ENCODE data around the gene PCDH17. TPM values are rescaled to one million over a fixed set of nuclear protein-coding genes. Genes with fewer than 3 reads are reported as not detected.

PCDH17 gene
- polyA plus RNA-seq, 3 donors: not detected

DNA sequence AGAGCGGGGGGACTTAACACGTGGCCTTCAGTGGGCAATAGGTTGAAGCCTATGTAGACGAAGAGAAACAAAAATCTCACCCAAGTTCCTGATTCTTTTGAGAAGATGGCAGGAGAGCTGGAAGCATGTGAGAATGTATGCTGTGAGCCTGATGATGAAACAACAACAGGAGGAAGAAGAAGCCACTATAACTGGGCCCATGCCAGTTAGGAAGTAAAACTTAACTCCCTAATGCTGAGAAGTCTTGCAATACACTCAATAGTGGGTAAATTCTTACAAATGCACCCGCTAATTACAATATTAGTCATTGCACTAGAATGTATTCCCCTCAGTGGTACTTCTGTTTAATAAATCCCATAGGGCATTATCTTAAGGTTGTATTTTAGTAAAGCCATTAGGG, 9.1 kb downstream of the PCDH17 start:
- no peak overlapping the region for H3K27ac Mint-ChIP-seq
- DNase-seq: no peak
- Histone ChIP-seq H3K27me3 (ENCODE audit: control insufficient read depth in 2 of 2, insufficient read depth in 2 of 2, low read length in 2 of 2) (peaks cover 8 to 13% of the 10 kb centered on the region in 2 donors), H3K36me3 (replicated peaks in 1 of 2; ENCODE audit: control insufficient read depth in 1 of 2, insufficient read depth in 2 of 2, low read length in 2 of 2) (no peaks in the 10 kb centered on the region), H3K4me3 (replicated peaks in 1 of 3; ENCODE audit: low read depth in 2 of 3, low read length in 3 of 3) (no peak overlapping the region), H3K4me1 (ENCODE audit: control insufficient read depth in 1 of 2, insufficient read depth in 2 of 2, low read length in 2 of 2) (no peaks in the 10 kb centered on the region), H3K27ac (ENCODE audit: low read depth in 1 of 2, low read length in 2 of 2) (no peak overlapping the region), H4K20me1 (ENCODE audit: insufficient read depth, low read length) (no peaks in the 10 kb centered on the region), H2AFZ (ENCODE audit: insufficient read depth, low read depth, low read length, poor library complexity, severe bottlenecking) (no peak overlapping the region), H3K4me2 (replicated peaks; ENCODE audit: extremely low read depth, low read length, poor library complexity, severe bottlenecking) (no peak overlapping the region), H3K9ac (ENCODE audit: insufficient read depth, low read length, poor library complexity, severe bottlenecking) (no peak overlapping the region), H3K9me3 (replicated peaks in 1 of 2; ENCODE audit: control insufficient read depth in 1 of 2, insufficient read depth in 1 of 2, low read length in 2 of 2) (no peaks in the 10 kb centered on the region), H3K79me2 (ENCODE audit: insufficient read depth, low read length) (no peaks in the 10 kb centered on the region)
- no peaks in the 10 kb centered on the region for H3K9me3 Mint-ChIP-seq
- intact Hi-C loops (cut with micrococcal nuclease): no loop called here
- H3K4me3 Mint-ChIP-seq: no peak overlapping the region
- TF ChIP-seq CTCF (IDR thresholded peaks at IDR 0.05): no peak
- no peaks in the 10 kb centered on the region for H3K4me1 Mint-ChIP-seq
- peaks cover 1 to 5% (median 2%) of the 10 kb centered on the region in 3 donors for H3K27me3 Mint-ChIP-seq (ENCODE audit: low read depth in 3 of 3)
- no peaks in the 10 kb centered on the region for H3K36me3 Mint-ChIP-seq
- WGBS (ENCODE audit: insufficient coverage): no CpG with 5 or more reads among the region's 4 CpGs

DNA sequence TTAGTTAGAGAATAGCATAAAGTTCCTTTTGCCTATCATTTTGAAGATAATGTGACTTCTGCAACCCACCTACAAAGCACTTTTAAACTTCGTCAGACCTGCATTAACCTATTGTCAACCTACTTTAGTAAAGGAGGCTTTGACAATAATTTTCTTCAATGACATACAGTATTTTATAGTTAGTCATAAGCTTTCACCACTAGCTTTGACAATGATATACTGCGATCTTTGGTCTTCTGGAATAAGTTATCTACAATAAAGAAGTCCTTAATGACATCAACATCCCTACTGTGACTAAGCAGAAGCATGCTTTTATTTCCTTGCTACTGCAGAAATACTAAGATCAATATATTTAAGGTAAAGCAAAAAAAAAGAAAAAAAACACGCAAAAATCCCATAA, 9.5 kb downstream of the PCDH17 start:
- Histone ChIP-seq H2AFZ (ENCODE audit: insufficient read depth, low read depth, low read length, poor library complexity, severe bottlenecking) (no peak overlapping the region), H3K27ac (ENCODE audit: low read depth in 1 of 2, low read length in 2 of 2) (no peak overlapping the region), H3K27me3 (ENCODE audit: control insufficient read depth in 2 of 2, insufficient read depth in 2 of 2, low read length in 2 of 2) (peaks cover 3 to 9% of the 10 kb centered on the region in 2 donors), H4K20me1 (ENCODE audit: insufficient read depth, low read length) (no peaks in the 10 kb centered on the region), H3K79me2 (ENCODE audit: insufficient read depth, low read length) (no peaks in the 10 kb centered on the region), H3K4me3 (replicated peaks in 1 of 3; ENCODE audit: low read depth in 2 of 3, low read length in 3 of 3) (no peak overlapping the region), H3K9ac (ENCODE audit: insufficient read depth, low read length, poor library complexity, severe bottlenecking) (no peak overlapping the region), H3K4me1 (ENCODE audit: control insufficient read depth in 1 of 2, insufficient read depth in 2 of 2, low read length in 2 of 2) (no peaks in the 10 kb centered on the region), H3K4me2 (replicated peaks; ENCODE audit: extremely low read depth, low read length, poor library complexity, severe bottlenecking) (no peak overlapping the region), H3K9me3 (replicated peaks in 1 of 2; ENCODE audit: control insufficient read depth in 1 of 2, insufficient read depth in 1 of 2, low read length in 2 of 2) (no peaks in the 10 kb centered on the region), H3K36me3 (replicated peaks in 1 of 2; ENCODE audit: control insufficient read depth in 1 of 2, insufficient read depth in 2 of 2, low read length in 2 of 2) (no peaks in the 10 kb centered on the region)
- no CpG with 5 or more reads among the region's 3 CpGs for WGBS (ENCODE audit: insufficient coverage)
- Mint-ChIP-seq H3K36me3 (no peaks in the 10 kb centered on the region), H3K4me1 (no peaks in the 10 kb centered on the region), H3K4me3 (no peak overlapping the region), H3K27ac (no peak overlapping the region), H3K27me3 (ENCODE audit: low read depth in 3 of 3) (peaks cover 0 to 3% (median 0%) of the 10 kb centered on the region in 3 donors), H3K9me3 (no peaks in the 10 kb centered on the region)
- no peak for TF ChIP-seq CTCF (IDR thresholded peaks at IDR 0.05)
- intact Hi-C loops (cut with micrococcal nuclease): no loop called here
- DNase-seq: no peak
